Activated CD8-positive, alpha-beta T cell treated with anti-CD3 and anti-CD28 coated beads, Interleukin-2, amount 10 ng/mL, durations not matched to agents 7 days and 5 days (primary cell): ENCODE data around the gene AQP7. TPM values are rescaled to one million over a fixed set of nuclear protein-coding genes. Genes with fewer than 3 reads are reported as not detected.
"Not testable (repeated sequence)": the region's sequence is repeated elsewhere in the genome, so short reads cannot be mapped to it uniquely, and the experiment has no call there.

Source experiments
- ATAC-seq: fragments of 150-1000 bp; cut with Tn5 transposase; one replicate; pipeline ENCODE4 v1.10.0; 2021; ENCODE audit warnings: moderate library complexity
- CTCF ChIA-PET: fragments of 350-600 bp; sonication (Branson Sonifier 250); formaldehyde crosslinking; loops from one replicate; lab custom pipeline; 2021; ENCODE audit warnings: antibody characterized with exemption; lab: Charles Lee
- POLR2A ChIA-PET: fragments of 350-600 bp; sonication (Branson Sonifier 250); formaldehyde crosslinking; loops from one replicate; lab custom pipeline; 2021; ENCODE audit warnings: antibody characterized with exemption; lab: Charles Lee
- DNase-seq: peaks from one replicate; pipeline ENCODE4 v3.0.0-alpha.2; 2020
- H3K27ac Mint-ChIP-seq: one replicate; pipeline ENCODE4 v1.8.0; 2021; ENCODE audit warnings: mild to moderate bottlenecking, mixed read lengths
- H3K27me3 Mint-ChIP-seq: one replicate; pipeline ENCODE4 v1.8.0; 2021; ENCODE audit warnings: low read depth, mixed read lengths
- H3K36me3 Mint-ChIP-seq: one replicate; pipeline ENCODE4 v1.8.0; 2021; ENCODE audit warnings: low read depth, mixed read lengths
- H3K4me1 Mint-ChIP-seq: one replicate; pipeline ENCODE4 v1.8.0; 2021; ENCODE audit warnings: low read depth, mixed read lengths
- H3K4me3 Mint-ChIP-seq: one replicate; pipeline ENCODE4 v1.8.0; 2021; ENCODE audit warnings: mild to moderate bottlenecking, mixed read lengths
- H3K9me3 Mint-ChIP-seq: one replicate; pipeline ENCODE4 v1.8.0; 2022; ENCODE audit warnings: mixed read lengths; ENCODE audit not compliant: insufficient read depth
- total RNA-seq, 2 experiments: library from RNA; stranded (reverse); gene quantifications; one replicate each; pipeline ENCODE4 v1.2.3, GENCODE V29; 2021

Gene AQP7
- total RNA-seq, 2 experiments from 2014 or later: not detected

DNA sequence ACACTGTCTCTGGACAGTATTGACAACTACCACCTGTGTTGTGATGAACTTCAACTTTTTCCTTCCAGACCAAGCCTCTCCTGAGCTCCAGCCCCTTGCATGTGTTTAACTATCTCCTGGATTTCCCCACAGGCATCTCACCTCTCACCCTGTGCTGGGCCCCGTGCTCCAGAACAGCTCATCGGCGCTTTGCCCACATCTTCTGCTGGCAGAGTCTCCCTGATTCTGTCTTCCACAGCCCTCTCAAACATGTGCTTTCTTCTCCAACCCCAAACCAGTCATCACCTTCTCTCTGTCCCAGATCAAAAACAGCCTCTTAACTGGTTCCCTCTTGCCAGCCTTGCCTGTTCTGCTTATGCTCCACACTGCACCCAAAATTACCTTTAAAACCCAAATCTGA is 8.4 kb downstream of the AQP7 start:
- H3K27me3 Mint-ChIP-seq, H3K36me3 Mint-ChIP-seq, H3K27ac Mint-ChIP-seq, H3K4me3 Mint-ChIP-seq, ATAC-seq, DNase-seq, POLR2A ChIA-PET, H3K4me1 Mint-ChIP-seq, H3K9me3 Mint-ChIP-seq: not testable (repeated sequence)
- CTCF ChIA-PET: interaction anchor here (2.0 kb wide), 1 partner anchor 59 kb away, joined by 7 read pairs; no protein-coding TSS in a partner anchor

DNA sequence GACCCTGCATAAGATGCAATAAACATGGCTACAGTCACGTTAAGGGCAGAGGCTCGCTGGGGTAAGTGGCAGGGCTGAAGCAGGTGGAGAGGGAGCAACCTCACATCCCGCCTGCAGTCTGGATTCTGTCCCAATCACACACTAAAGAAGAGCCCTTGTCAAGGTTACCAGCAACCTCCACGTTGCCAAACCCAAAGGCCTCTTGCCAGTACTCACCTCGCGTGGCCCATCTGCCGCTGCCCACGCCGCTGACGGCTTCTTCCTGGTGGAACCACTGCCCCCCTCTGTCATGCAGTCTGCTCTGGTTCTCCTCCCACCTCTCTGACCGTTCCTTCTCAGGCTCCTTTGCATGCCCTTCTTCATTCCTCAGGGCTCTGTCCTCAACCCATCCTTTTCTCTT is 8.8 kb downstream of the AQP7 start:
- Mint-ChIP-seq H3K4me3 (no peak overlapping the region), H3K36me3 (no peaks in the 10 kb centered on the region), H3K4me1 (peaks cover 4% of the 10 kb centered on the region), H3K27me3 (peaks cover 9% of the 10 kb centered on the region), H3K27ac (no peak overlapping the region), H3K9me3 (no peaks in the 10 kb centered on the region)
- POLR2A ChIA-PET: no interaction called here
- ATAC-seq (no peak), DNase-seq (no peak)
- CTCF ChIA-PET: interaction anchor here (1.1 to 2.0 kb wide), 4 partner anchors 19 to 73 kb away, joined by 3 to 7 read pairs (median 5); no protein-coding TSS in a partner anchor

DNA sequence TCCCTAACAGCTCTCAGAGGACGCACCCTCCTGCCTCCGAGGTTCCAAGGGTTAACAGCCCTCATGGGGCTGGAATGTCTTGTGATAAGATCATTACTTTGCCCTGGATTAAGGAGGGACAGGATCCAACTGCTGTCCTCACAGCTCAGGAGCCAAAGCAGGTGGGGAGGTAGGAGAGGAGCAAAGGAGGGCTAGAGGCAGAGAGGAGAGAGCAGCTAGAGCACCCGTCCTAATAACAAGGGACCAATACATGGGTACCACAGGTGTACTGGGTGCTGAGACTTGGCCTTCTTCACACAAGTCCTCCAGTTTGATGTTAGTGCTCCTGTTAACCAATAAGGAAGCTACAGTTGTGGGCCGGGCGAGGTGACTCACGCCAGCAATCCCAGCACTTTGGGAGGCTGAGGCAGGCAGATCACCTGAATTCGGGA is 9.8 kb downstream of the AQP7 start:
- ATAC-seq, H3K27me3 Mint-ChIP-seq, H3K4me1 Mint-ChIP-seq, H3K9me3 Mint-ChIP-seq, DNase-seq, H3K36me3 Mint-ChIP-seq, POLR2A ChIA-PET, H3K4me3 Mint-ChIP-seq, H3K27ac Mint-ChIP-seq: not testable (repeated sequence)
- CTCF ChIA-PET: interaction anchor here (1.1 to 2.0 kb wide), 5 partner anchors 11 to 74 kb away, joined by 3 to 7 read pairs (median 5); no protein-coding TSS in a partner anchor

DNA sequence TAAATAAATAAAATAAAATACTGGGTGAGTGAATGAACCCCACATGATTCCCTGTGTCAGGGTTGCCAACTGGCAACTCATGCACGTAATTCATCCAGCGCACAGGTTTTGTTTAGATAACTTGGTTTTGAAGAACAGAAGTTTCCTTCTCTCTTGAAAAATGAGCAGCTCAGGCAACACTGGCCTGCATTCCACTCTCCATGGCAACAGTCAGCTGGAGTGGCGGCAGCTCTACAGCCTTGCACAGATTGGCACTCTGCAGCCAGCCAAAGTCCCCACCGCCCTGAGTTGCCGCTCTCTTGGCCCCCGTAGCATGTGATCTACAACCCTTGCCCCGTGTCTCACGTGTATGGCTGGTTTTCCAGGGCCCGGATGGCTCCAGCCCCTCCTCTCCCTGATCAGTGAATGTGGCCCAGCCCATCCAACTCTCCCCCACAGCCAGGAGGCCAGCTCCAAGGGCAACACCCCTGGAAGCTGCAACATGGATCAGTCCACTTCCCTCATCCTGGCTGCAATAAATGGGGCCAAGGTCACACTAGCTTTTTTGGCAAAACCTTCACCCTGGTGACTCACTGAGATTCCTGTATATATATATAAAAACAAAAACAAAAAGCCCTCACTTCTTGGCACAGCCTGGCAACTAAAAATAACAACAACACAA is 11.1 kb downstream of the AQP7 start:
- H3K27ac Mint-ChIP-seq, POLR2A ChIA-PET, H3K36me3 Mint-ChIP-seq, H3K4me3 Mint-ChIP-seq, H3K9me3 Mint-ChIP-seq, DNase-seq, CTCF ChIA-PET, H3K27me3 Mint-ChIP-seq, H3K4me1 Mint-ChIP-seq, ATAC-seq: not testable (repeated sequence)

- CTCF ChIA-PET: interaction anchor here (0.9 to 1.0 kb wide), 2 partner anchors 14 to 78 kb away, joined by 3 read pairs; no protein-coding TSS in a partner anchor
- H3K36me3 Mint-ChIP-seq: no peaks in the 10 kb centered on the region
- DNase-seq (no peak), ATAC-seq (no peak)
- H3K4me3 Mint-ChIP-seq: no peak overlapping the region
- peaks cover 4% of the 10 kb centered on the region for H3K4me1 Mint-ChIP-seq
- POLR2A ChIA-PET: no interaction called here
- no peaks in the 10 kb centered on the region for H3K27me3 Mint-ChIP-seq
- no peaks in the 10 kb centered on the region for H3K9me3 Mint-ChIP-seq
- H3K27ac Mint-ChIP-seq: no peak overlapping the region
Measured at GRCh38 chr9:33388110-33388994, 14.0 kb downstream of the AQP7 start.

GRCh38 chr9:33386998-33387397 is 15.4 kb downstream of the AQP7 start:
- H3K27ac Mint-ChIP-seq, H3K36me3 Mint-ChIP-seq, POLR2A ChIA-PET, H3K4me3 Mint-ChIP-seq, H3K27me3 Mint-ChIP-seq, H3K4me1 Mint-ChIP-seq, DNase-seq, ATAC-seq, CTCF ChIA-PET, H3K9me3 Mint-ChIP-seq: not testable (repeated sequence)

DNA sequence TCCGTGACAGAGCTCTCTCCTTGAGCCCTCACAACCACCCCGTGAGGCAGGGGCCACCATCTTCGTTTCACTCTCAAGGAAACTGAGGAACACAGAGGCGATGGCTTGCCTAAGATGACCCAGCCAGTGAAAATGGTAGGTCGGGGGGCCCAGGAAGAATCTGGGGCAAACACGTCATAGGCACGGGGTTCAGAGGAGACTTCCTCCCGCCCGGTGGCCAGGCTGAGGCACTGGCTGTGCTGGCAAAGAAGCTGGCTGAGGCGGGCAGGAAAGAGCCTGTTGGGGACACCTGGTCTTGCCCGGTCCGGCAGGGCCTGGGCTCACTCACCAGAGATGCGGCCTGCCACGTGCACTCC is 15.7 kb downstream of the AQP7 start:
- DNase-seq, H3K4me1 Mint-ChIP-seq, ATAC-seq, H3K27ac Mint-ChIP-seq, H3K27me3 Mint-ChIP-seq, POLR2A ChIA-PET, H3K9me3 Mint-ChIP-seq, H3K36me3 Mint-ChIP-seq, H3K4me3 Mint-ChIP-seq, CTCF ChIA-PET: not testable (repeated sequence)

DNA sequence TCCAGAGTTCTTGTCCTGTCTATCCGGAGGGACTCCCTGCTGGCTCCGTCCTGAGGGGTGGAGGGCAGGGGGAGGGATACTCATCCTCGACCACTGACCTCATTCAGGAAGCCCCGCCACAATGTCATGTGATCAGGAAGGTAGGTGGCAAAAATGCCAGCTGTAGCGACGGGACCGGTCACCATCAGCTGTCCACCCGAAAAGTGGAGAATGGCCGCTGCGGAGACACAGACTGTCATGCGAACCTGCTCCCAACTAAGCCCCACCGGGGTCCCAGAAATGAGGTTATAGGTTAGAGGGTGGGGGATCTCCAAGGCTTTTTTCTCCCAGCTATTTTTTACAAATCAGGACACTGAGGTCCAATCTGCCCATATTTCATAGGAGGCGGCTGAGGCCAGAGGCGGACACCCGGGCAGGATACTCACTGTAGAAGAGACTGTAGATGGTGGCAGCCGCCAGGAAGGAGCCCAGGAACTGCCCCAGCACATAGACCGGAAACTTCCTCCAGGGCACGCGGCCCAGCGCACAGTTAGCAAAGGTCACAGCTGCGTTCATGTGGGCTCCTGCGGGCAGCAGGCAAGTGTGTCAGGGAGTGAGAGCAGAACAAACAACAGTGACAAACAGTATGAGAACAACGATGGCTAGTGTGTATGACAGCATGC is 16.3 kb downstream of the AQP7 start:
- H3K4me3 Mint-ChIP-seq, POLR2A ChIA-PET, H3K27ac Mint-ChIP-seq, H3K36me3 Mint-ChIP-seq, H3K4me1 Mint-ChIP-seq, DNase-seq, CTCF ChIA-PET, H3K9me3 Mint-ChIP-seq, H3K27me3 Mint-ChIP-seq, ATAC-seq: not testable (repeated sequence)

DNA sequence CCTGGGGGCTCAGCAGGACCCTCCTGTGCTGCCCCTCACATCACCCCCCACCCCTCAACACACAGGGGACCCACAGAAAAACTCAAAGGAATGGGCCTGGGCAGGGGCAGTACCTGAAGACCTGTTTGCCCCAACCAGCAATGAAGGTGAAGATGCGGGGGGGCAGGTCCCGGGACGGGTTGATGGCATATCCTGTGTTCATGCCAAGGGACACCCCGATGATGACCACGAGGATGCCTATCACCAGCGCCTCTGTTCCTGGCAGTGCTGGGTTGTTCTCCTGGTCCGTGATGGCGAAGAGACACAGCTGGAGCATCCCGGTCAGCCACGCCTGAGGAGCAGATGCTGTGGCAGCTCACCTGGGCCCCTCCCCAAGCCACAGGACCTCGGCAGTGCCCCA is 16.8 kb downstream of the AQP7 start:
- POLR2A ChIA-PET, CTCF ChIA-PET, H3K27ac Mint-ChIP-seq, ATAC-seq, H3K27me3 Mint-ChIP-seq, H3K4me3 Mint-ChIP-seq, H3K9me3 Mint-ChIP-seq, DNase-seq, H3K4me1 Mint-ChIP-seq, H3K36me3 Mint-ChIP-seq: not testable (repeated sequence)

DNA sequence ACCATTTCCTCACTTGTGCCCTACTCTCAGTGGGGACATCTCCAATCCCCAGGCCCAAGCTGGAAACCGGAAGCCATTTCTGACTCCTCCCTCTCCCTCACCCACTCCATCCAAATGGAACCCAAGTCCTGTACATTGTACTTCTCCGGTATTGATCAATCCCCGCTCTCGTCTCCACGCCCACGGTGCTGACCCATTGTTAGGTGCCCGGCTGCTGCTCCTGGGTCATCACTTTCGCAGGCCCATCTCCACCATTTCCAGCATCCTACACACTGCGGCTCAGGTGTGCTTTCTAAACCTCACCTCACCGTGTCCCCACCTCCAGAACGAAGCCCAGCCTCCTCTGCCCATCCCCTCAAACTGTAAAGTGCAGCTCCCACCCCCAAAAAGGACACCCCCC is 19.0 kb downstream of the AQP7 start:
- ATAC-seq: not testable (repeated sequence)

GRCh38 chr9:33382397-33382796 is 20.0 kb downstream of the AQP7 start:
- DNase-seq, H3K27me3 Mint-ChIP-seq, H3K27ac Mint-ChIP-seq, H3K4me1 Mint-ChIP-seq, CTCF ChIA-PET, H3K9me3 Mint-ChIP-seq, ATAC-seq, H3K4me3 Mint-ChIP-seq, H3K36me3 Mint-ChIP-seq: not testable (repeated sequence)
- POLR2A ChIA-PET: interaction anchor here (1.1 kb wide), 1 partner anchor 122 kb away, joined by 3 read pairs; no protein-coding TSS in a partner anchor

More for the DNA sequence above, 19.0 kb downstream of the AQP7 start:
- H3K36me3 Mint-ChIP-seq, DNase-seq, H3K4me1 Mint-ChIP-seq, H3K27me3 Mint-ChIP-seq, H3K4me3 Mint-ChIP-seq, H3K9me3 Mint-ChIP-seq, H3K27ac Mint-ChIP-seq, CTCF ChIA-PET, POLR2A ChIA-PET: not testable (repeated sequence)
